ENCODE data around the gene CUZD1.
A peak's percentile ranks its signal among the peaks of the same experiment; 100 is the strongest.
"Not testable (repeated sequence)": the region's sequence is repeated elsewhere in the genome, so short reads cannot be mapped to it uniquely, and the experiment has no call there.

Gene CUZD1, protein sequence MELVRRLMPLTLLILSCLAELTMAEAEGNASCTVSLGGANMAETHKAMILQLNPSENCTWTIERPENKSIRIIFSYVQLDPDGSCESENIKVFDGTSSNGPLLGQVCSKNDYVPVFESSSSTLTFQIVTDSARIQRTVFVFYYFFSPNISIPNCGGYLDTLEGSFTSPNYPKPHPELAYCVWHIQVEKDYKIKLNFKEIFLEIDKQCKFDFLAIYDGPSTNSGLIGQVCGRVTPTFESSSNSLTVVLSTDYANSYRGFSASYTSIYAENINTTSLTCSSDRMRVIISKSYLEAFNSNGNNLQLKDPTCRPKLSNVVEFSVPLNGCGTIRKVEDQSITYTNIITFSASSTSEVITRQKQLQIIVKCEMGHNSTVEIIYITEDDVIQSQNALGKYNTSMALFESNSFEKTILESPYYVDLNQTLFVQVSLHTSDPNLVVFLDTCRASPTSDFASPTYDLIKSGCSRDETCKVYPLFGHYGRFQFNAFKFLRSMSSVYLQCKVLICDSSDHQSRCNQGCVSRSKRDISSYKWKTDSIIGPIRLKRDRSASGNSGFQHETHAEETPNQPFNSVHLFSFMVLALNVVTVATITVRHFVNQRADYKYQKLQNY

GRCh38 chr10:122845783-122846332 lies at the start of gene CUZD1:
TSS of gene CUZD1 (minus strand) at chr10:122845857. CDS start at chr10:122845843, 14 bp downstream.
- no peak for DNase-seq

DNA sequence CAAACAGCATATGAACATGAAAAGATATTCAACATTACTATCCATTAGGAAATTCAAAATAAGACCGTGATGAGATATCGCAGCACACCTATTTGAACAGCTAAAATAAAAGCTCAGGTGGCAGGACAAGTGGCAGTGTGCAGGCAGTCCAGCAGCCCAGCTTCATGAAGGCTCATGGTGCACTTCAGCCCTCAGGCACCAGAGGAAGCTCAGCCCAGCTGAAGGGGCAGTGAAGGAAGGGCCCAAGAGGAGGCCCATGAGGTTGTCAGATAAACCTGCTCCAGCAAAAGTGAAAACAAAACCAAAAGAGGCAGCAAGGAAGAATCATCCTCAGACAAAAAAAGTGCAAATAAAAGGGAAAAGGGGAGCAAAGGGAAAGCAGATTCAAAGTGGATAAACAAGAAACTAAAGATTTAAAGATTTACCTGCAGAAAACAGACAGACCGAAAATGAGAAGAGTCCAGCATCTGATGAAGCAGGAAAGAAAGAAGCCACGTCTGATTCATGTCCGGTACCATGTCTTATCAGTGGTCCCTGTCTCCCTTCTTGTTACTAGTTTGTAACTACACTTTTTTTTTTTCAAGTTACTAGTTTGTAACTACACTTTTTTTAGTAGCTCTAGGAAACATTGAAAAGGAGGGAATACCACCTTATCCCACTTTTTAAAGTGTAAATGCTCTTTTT lies 48.7 kb upstream of the CUZD1 start:
- DNase-seq: no peak

- no peak for DNase-seq
These were observed 38.5 kb upstream of the CUZD1 start for GRCh38 chr10:122884166-122884565.

GRCh38 chr10:122882766-122883165 lies 37.1 kb upstream of the CUZD1 start:
- no peak for DNase-seq

DNA sequence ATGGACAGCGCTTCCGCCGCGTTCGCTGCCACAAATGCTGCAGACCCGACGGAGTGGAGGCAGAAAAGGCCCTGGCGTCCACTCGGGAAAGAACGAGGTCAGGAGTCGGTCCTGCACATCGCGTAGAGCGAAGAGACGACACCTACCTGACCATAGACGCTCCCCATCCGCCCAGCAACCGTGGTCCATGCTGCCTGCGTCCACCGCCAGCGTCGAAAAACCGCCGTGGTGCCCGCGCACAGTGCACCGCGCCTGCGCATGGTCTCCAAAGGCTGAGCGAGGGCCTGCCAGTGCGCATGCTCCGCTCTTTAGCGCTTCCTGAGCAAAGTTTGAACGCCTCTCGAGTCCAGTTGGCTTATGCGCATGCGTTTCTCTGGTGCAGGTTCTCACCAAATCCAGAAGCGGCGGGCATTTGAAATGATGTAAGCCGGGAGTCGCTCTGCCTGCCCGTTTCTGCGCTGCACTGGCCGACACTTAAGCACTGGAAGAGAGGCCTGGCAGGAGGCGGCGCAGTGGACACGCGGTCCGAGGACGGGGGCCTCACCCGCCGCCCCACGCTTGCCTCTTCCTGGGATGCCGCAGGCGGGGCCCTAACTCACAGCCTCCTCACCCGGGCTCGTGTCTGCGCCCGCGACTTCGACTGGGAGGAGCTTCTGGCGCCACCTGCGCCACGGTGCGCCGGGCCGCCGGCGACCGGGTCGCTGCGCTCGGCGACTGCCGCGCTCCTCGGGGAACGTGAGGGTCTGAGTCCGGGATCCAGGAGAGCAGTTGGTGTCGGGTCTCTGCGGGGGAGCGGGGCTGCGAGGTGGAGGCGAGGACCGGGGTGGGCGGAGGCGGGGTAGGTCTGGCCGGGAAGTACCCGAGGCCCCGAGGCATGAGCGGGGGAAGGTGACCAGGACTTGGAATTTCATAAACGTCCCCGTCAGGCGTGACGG lies 33.9 kb upstream of the CUZD1 start, which contains the start of gene FAM24B:
Gene FAM24B (minus strand): TSS at position 243 of the 935 bp plus-strand sequence. CDS start 29,066 bp downstream, outside the sequence.
- peak; percentile 96 to 98 for DNase-seq

DNA sequence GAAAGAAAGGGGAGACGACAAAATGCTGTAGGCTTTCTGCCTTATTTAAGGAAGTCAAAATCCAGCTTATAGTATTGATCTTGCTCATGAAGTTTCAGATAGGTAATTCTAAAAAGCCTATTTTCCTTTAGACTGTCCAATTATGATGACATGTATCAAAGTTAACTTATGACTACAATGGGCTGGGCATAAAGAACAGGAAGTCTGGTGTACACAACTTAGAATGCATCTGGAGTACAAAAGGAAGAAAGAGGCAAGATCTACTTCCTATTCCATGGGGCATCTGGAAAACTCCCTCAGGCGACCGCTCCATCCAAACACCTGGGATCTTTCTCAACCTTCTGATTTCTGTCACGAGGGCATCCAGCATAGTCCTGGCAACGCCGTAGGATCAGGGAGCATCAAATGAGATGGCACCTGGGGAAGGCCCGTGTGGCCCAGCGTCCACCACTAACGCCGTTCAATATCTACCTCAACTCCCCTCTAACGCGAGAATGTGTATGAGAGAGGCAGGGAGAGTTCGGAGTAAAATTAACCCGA lies 33.2 kb upstream of the CUZD1 start:
- peak in 1 of 2 donors; percentile 26 for DNase-seq

GRCh38 chr10:122877264-122877663 lies 31.6 kb upstream of the CUZD1 start:
- no peak for DNase-seq

DNA sequence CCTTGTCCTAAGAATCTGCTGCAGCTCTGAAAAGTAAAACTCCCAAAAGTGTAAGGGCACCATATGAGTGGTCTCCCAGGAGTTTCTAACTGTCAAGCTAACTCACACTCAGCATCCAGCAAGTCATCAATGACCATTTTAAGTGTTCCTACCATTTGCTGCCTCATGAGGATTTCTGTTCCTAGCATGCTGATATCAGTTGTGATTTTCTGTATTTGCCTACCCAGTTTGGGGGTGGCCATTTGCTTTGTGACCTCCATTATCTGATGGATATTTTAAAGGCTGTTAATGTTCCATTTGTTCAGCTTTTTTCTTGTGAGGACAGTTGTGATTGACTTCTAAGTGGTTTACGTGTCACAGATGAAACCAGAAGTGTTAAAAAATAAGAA lies 30.8 kb upstream of the CUZD1 start:
- DNase-seq: no peak

DNA sequence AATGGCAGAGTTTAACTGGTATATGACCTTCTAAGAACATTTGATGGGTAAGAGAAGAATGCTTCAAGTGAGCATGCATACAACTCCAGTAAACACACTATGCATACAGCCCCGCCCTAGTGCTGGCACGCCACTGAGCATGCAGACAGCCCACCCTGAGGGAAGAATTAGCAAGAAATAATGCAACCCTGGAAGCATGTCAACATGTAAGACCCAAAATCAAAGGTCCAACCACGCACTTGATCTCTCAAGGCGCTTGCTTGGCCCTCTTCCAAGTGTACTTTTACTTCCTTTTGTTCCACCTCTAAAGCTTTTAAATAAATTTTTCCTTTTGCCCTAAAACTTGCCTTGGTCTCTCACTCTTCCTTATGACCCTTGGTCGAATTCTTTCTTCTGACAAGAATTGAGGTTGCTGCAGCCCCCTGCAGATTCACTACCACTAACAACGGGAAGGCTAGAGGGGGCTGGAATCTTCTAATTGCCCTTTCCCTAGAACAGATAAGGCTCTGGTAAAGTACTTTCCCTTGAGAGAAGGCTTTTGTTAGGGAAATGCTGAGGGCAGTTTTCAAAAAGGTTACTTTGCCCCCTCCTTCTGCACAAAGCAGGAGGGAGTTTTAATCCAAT lies 30.3 kb upstream of the CUZD1 start:
- no peak for DNase-seq

DNA sequence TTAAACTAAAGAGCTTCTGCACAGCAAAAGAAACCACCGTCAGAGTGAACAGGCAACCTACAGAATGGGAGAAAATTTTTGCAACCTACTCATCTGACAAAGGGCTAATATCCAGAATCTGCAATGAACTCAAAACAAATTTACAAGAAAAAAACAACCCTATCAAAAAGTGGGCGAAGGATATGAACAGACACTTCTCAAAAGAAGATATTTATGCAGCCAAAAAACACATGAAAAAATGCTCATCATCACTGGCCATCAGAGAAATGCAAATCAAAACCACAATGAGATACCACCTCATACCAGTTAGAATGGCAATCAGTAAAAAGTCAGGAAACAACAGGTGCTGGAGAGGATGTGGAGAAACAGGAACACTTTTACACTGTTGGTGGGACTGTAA lies 26.3 kb upstream of the CUZD1 start:
- not testable (repeated sequence) for DNase-seq

GRCh38 chr10:122868768-122869167 lies 23.1 kb upstream of the CUZD1 start:
- DNase-seq: not testable (repeated sequence)

DNA sequence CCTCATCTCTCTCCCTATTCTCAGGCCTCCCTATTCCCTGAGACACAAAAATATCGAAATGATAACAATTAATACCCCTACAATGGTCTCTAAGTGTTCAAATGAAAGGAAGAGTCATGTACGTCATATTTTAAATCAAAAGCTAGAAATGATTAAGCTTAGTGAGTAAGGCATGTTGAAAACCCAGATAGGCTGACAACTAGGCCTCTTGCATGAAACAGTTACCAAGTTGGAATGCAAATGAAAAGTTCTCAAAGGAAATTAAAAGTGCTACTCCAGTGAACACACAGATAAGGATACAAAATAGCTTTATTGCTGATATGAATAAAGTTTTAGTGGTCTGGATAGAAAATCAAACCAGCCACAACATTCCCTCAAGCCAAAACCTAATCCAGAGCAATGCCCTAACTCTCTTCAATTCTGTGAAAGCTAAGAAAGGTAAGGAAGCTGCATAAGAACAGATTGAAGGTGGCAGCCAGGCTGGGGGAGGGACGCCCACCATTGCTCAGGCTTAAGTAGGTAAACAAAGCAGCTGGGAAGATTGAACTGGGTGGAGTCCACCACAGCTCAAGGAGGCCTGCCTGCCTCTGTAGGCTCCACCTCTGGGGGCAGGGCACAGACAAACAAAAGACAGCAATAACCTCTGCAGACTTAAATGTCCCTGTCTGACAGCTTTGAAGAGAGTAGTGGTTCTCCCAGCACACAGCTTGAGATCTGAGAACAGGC lies 21.3 kb upstream of the CUZD1 start:
- not testable (repeated sequence) for DNase-seq

- no peak for DNase-seq
These were observed 19.2 kb upstream of the CUZD1 start for GRCh38 chr10:122864901-122865300.

DNA sequence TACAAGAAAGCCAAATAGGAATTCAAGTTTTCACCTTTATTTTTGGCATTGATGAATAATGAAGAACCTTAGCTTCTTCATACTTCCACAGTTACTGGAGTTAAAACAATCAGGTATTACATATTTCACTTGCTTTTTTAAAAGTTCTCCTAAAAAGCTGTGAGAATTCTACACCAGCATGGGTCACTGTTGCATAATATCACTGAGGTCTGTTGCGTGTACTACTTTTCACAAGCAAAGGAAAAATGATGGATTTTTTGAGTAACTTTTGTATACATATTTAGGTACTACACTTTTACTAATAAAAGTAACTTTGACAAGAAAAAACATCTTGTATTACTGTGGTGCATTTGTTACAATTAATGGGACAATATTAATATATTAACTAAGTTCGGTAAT lies 18.5 kb upstream of the CUZD1 start:
- no peak for DNase-seq

DNA sequence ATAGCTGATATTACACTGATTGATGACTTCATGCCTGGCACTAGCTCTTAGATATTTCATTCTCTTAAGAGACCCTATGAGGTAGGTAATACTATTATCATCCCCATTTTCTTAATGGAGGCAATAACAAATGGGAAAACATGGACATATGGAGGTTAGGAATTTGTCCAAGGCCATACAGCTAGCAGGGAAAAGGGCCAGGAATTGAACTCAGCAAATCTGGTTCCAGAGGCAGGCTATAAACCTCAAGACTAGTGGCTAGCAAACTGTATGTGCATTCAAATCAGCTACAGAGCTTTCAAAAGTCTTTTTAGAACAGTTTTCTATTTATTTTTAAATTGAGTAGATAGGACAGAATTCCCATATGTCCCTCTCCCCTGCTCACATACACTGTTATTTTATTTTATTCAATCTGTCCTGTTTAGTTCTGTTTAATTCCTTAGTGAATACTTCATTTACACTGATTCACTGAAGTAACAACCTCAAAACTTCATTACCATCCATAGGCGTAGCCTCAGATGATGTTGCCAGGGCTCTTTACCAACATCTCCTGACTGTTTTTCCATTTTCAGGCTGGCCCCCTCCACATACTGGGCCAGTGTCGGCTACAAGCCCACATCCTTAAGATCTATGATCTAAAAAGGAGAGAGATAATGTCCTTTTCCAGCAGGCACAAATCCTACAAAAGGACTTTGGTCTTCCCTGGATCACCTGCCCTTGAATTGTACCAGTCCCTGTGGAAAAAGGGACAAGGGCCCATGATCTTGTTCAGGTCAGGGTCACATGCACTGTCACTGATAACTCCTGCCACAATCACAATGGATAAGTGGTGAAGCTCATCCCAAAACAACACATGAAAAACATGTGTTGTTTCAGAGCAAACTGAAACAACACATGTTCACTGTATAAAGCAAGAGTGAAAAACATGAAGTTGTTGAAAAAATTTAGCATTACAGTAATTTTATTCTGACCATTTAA lies 17.8 kb upstream of the CUZD1 start:
- DNase-seq: no peak

DNA sequence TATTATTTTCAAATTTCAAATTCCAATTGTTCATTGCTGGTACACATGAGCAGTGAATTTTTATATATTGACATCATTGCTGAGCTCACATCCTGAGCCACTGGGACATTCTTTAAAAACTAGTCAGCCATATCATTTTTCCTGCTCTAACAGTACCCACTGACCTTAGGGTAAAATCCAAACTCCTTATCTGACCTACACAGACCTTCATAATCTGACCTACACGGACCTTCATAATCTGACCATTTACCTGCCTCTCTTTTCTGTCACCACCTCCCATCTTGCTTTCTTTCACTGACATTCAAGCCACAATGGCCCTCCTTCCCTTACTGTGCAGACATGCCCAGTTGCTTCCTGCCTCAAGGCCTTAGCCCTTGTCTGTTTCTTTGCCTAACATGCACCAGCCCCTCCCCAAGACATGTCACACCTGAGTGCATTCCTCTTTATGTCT lies 16.1 kb upstream of the CUZD1 start:
- DNase-seq: no peak

DNA sequence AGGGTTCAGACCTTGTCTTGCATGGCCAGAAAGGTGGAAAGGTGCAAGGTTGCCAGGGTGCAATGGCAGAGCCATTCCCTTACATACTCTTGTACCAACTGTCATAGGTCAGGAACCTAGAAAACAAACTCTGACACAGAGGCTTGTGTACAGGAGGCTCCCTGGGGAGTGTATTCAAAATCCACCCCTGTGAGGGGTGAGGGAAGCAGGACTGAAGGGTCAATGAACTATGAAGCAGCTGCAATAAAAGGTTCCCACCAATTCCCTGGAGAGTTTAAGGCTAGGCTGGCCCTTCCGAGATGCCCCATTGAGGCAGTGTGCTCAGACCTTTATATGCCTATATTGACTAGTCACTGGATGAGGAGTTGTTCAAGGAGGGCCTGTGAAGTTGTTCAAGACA lies 13.9 kb upstream of the CUZD1 start:
- no peak for DNase-seq

DNA sequence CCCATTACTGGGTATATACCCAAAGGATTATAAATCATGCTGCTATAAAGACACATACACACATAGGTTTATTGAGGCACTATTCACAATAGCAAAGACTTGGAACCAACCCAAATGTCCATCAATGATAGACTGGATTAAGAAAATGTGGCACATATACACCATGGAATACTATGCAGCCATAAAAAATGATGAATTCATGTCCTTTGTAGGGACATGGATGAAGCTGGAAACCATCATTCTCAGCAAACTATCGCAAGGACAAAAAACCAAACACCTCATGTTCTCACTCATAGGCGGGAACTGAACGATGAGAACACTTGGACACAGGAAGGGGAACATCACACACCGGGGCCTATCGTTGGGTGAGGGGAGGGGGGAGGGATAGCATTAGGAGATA lies 12.4 kb upstream of the CUZD1 start:
- not testable (repeated sequence) for DNase-seq

- no peak for DNase-seq
These were observed 11.2 kb upstream of the CUZD1 start for GRCh38 chr10:122856902-122857301.
